Measurements from ENCODE around the gene MACROD2. TPM values are rescaled to one million over a fixed set of nuclear protein-coding genes. Genes with fewer than 3 reads are reported as not detected.

MACROD2 gene
- polyA plus RNA-seq, 1 experiment: 0.47 TPM

DNA sequence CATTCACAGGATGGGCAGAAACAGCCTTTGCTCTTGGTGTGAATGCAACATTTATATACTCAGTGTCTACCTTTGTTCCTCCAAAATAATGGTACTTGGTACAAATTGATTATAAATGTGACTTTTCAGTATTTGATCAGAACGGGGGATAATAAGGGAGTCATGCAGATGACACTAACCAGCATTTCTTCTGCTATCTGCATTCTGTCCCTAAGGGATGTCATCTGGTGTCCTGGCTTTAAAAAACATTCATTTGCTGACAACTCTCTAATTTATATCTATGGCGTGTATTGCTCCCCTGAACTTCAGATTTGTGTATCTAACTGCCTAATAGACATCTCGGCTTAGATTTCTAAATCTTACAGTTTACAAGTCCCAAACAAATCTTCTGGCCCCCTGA lies 418.5 kb downstream of the MACROD2 start:
- H3K4me3 ChIP-seq (ENCODE audit: low read depth, low read length): no peak overlapping the region
- no peak for TF ChIP-seq CTCF (IDR thresholded peaks at IDR 0.05; ENCODE audit: insufficient read depth, low read depth, low read length)

GRCh38 chr20:14414560-14414959 lies 419.2 kb downstream of the MACROD2 start:
- Histone ChIP-seq H3K27me3 (ENCODE audit: control insufficient read depth, insufficient read depth, low read length) (no peaks in the 10 kb centered on the region), H3K36me3 (ENCODE audit: control insufficient read depth, insufficient read depth, low read length) (no peaks in the 10 kb centered on the region), H3K4me3 (ENCODE audit: low read depth, low read length) (no peak overlapping the region)
- ChIA-PET POLR2A (no interaction called here), CTCF (no interaction called here)
- DNase-seq (ENCODE audit: low read depth): no peak
- no peak for TF ChIP-seq CTCF (IDR thresholded peaks at IDR 0.05; ENCODE audit: insufficient read depth, low read depth, low read length)

More for the DNA sequence above, 418.5 kb downstream of the MACROD2 start:
- Histone ChIP-seq H3K36me3 (ENCODE audit: control insufficient read depth, insufficient read depth, low read length) (no peaks in the 10 kb centered on the region), H3K27me3 (ENCODE audit: control insufficient read depth, insufficient read depth, low read length) (no peaks in the 10 kb centered on the region)
- ChIA-PET CTCF (no interaction called here), POLR2A (no interaction called here)
- DNase-seq (ENCODE audit: low read depth): no peak

DNA sequence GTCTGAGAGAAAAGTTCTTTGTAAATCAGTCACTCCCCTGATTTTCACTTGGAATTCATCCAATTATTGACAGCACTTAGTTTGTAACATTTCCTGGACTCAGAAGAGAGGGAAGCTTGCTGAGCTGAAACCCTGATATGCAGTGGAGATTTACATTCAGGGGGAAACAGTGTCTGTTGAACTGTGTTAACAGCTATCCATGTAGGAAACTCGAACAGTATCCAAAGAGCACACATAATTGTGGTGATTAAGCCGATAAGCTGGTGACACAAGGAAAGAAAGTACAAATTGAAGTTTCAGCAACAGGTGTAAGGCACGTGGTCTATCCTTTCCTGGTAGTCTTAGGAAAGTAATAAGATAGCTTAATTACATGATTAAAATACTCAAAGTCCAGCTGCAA lies 420.2 kb downstream of the MACROD2 start:
- CTCF ChIA-PET: interaction anchor here (1.6 kb wide), 1 partner anchor 8 kb away, joined by 4 read pairs; no protein-coding TSS in a partner anchor
- no peak for TF ChIP-seq CTCF (IDR thresholded peaks at IDR 0.05; ENCODE audit: insufficient read depth, low read depth, low read length)
- no peak overlapping the region for H3K4me3 ChIP-seq (ENCODE audit: low read depth, low read length)
- H3K27me3 ChIP-seq (ENCODE audit: control insufficient read depth, insufficient read depth, low read length): no peaks in the 10 kb centered on the region
- POLR2A ChIA-PET: no interaction called here
- no peak for DNase-seq (ENCODE audit: low read depth)
- H3K36me3 ChIP-seq (ENCODE audit: control insufficient read depth, insufficient read depth, low read length): no peaks in the 10 kb centered on the region

- no peak for TF ChIP-seq CTCF (IDR thresholded peaks at IDR 0.05; ENCODE audit: insufficient read depth, low read depth, low read length)
- Histone ChIP-seq H3K4me3 (ENCODE audit: low read depth, low read length) (no peak overlapping the region), H3K36me3 (ENCODE audit: control insufficient read depth, insufficient read depth, low read length) (no peaks in the 10 kb centered on the region), H3K27me3 (ENCODE audit: control insufficient read depth, insufficient read depth, low read length) (no peaks in the 10 kb centered on the region)
- ChIA-PET CTCF (no interaction called here), POLR2A (no interaction called here)
- no peak for DNase-seq (ENCODE audit: low read depth)
These were observed 423.1 kb downstream of the MACROD2 start for GRCh38 chr20:14418376-14418775.

- CTCF ChIA-PET: no interaction called here
- TF ChIP-seq CTCF (IDR thresholded peaks at IDR 0.05; ENCODE audit: insufficient read depth, low read depth, low read length): no peak
- POLR2A ChIA-PET: no interaction called here
- DNase-seq (ENCODE audit: low read depth): no peak
- H3K36me3 ChIP-seq (ENCODE audit: control insufficient read depth, insufficient read depth, low read length): no peaks in the 10 kb centered on the region
- no peaks in the 10 kb centered on the region for H3K27me3 ChIP-seq (ENCODE audit: control insufficient read depth, insufficient read depth, low read length)
- no peak overlapping the region for H3K4me3 ChIP-seq (ENCODE audit: low read depth, low read length)
These were observed 427.6 kb downstream of the MACROD2 start for GRCh38 chr20:14422892-14423291.

Data from BJ (cell line).